A673 (cell line): ENCODE results near the gene IPMK. TPM values are rescaled to one million over a fixed set of nuclear protein-coding genes. Genes with fewer than 3 reads are reported as not detected.
A peak's percentile ranks its signal among the peaks of the same experiment; 100 is the strongest.

Source experiments
- BruUV-seq: library from RNA; stranded (reverse); fragments of 400-500 nt; replicated peaks from 2 replicates; lab custom pipeline; 2021; lab: Mats Ljungman, UMichigan
- CTCF ChIA-PET: fragments of 300-600 bp; sonication (Branson Sonifier 250); formaldehyde crosslinking; loops from one replicate; lab custom pipeline; 2022; ENCODE audit warnings: antibody characterized with exemption; lab: Charles Lee
- POLR2A ChIA-PET: fragments of 300-600 bp; sonication (Branson Sonifier 250); formaldehyde crosslinking; loops from one replicate; lab custom pipeline; 2022; ENCODE audit warnings: antibody characterized with exemption; ENCODE audit not compliant: low non-redundant PET; lab: Charles Lee
- DNase-seq: peaks from one replicate; pipeline ENCODE4 v3.0.0-alpha.2; 2015; ENCODE audit warnings: low spot score
- H3K27ac ChIP-seq: fragments of 200-600 bp; sonication (generic); 2 replicates; pipeline ENCODE4 v1.5.1; 2016; ENCODE audit warnings: mixed run types, low read depth, mild to moderate bottlenecking, mixed read lengths, antibody characterized with exemption, low read length; ENCODE audit not compliant: poor library complexity, severe bottlenecking
- H3K27me3 ChIP-seq: fragments of 200-600 bp; sonication (generic); replicated peaks from 2 replicates; pipeline ENCODE4 v1.6.1; 2017; ENCODE audit warnings: mixed run types, low read depth, mild to moderate bottlenecking, mixed read lengths, antibody characterized with exemption, low read length; ENCODE audit not compliant: insufficient read depth, poor library complexity
- H3K36me3 ChIP-seq: fragments of 200-600 bp; sonication (generic); 2 replicates; pipeline ENCODE4 v1.6.1; 2016; ENCODE audit warnings: mixed run types, mild to moderate bottlenecking, mixed read lengths, antibody characterized with exemption, low read length; ENCODE audit not compliant: insufficient read depth, poor library complexity, severe bottlenecking
- H3K4me1 ChIP-seq: fragments of 200-600 bp; sonication (generic); 2 replicates; pipeline ENCODE4 v1.6.1; 2017; ENCODE audit warnings: mixed run types, mild to moderate bottlenecking, mixed read lengths, antibody characterized with exemption, low read length; ENCODE audit not compliant: insufficient read depth, poor library complexity, severe bottlenecking
- H3K4me3 ChIP-seq: fragments of 200-600 bp; sonication (generic); 2 replicates; pipeline ENCODE4 v1.5.1; 2016; ENCODE audit warnings: low read depth, mixed run types, mild to moderate bottlenecking, mixed read lengths, low read length; ENCODE audit not compliant: poor library complexity, severe bottlenecking
- H3K9me3 ChIP-seq: fragments of 200-600 bp; sonication (generic); 2 replicates; pipeline ENCODE4 v1.6.1; 2016; ENCODE audit warnings: mixed run types, low read depth, mild to moderate bottlenecking, mixed read lengths, antibody characterized with exemption, low read length; ENCODE audit not compliant: poor library complexity, severe bottlenecking
- CTCF ChIP-seq: fragments of 300-800, 200-600 bp; sonication (generic); conservative IDR thresholded peaks from 2 replicates; pipeline ENCODE4 v1.5.1; 2017; ENCODE audit warnings: low read depth, mild to moderate bottlenecking, antibody characterized with exemption, low read length, moderate library complexity, mixed read lengths
- EZH2 ChIP-seq: fragments of 200-600 bp; sonication (generic); IDR thresholded peaks from 2 replicates; pipeline ENCODE4 v1.6.1; 2017; ENCODE audit warnings: borderline replicate concordance, low read depth, mild to moderate bottlenecking, mixed read lengths, antibody characterized with exemption, low read length; ENCODE audit not compliant: poor library complexity, severe bottlenecking
- intact Hi-C: fragments of 100-400 bp; cut with micrococcal nuclease; formaldehyde crosslinking; loops from one replicate; pipeline ENCODE4 v1.10.0; 2022; ENCODE audit not compliant: unreplicated experiment
- total RNA-seq: library from RNA; stranded (reverse); gene quantifications from 2 replicates; pipeline ENCODE4 v1.2.3, GENCODE V29; 2021

IPMK gene
- total RNA-seq, 1 experiment from 2014 or later: 8.2 TPM

- BruUV-seq: no TSS peak
- no peaks in the 10 kb centered on the region for H3K9me3 ChIP-seq
- POLR2A ChIA-PET: interaction anchor here (0.6 kb wide), 1 partner anchor 113 kb away, joined by 7 read pairs; no protein-coding TSS in a partner anchor
- intact Hi-C loops: no loop called here
- CTCF ChIA-PET: interaction anchor here (0.8 kb wide), 1 partner anchor 113 kb away, joined by 4 read pairs; no protein-coding TSS in a partner anchor
- DNase-seq: no peak
- no peaks in the 10 kb centered on the region for H3K27me3 ChIP-seq
- TF ChIP-seq CTCF (no peak), EZH2 (no peak)
- H3K36me3 ChIP-seq: no peaks in the 10 kb centered on the region
- H3K4me1 ChIP-seq: no peaks in the 10 kb centered on the region
- no peak overlapping the region for H3K4me3 ChIP-seq
- no peak overlapping the region for H3K27ac ChIP-seq
Measured at GRCh38 chr10:58178811-58179210, 88.9 kb downstream of the IPMK start.

- Histone ChIP-seq H3K27ac (no peak overlapping the region), H3K9me3 (no peaks in the 10 kb centered on the region), H3K4me1 (no peaks in the 10 kb centered on the region), H3K36me3 (no peaks in the 10 kb centered on the region), H3K27me3 (no peaks in the 10 kb centered on the region), H3K4me3 (no peak overlapping the region)
- intact Hi-C loops: loop anchor here (1.0 to 2.0 kb wide), 2 partner anchors 114 to 207 kb away; partner anchors contain the start of gene TFAM
- no TSS peak for BruUV-seq
- TF ChIP-seq EZH2 (no peak), CTCF (peak; percentile 65)
- DNase-seq: peak; percentile 46
- ChIA-PET POLR2A (no interaction called here), CTCF (interaction anchor here (1.6 kb wide), 1 partner anchor 114 kb away, joined by 6 read pairs; no protein-coding TSS in a partner anchor)
Measured at GRCh38 chr10:58177362-58177947, 90.2 kb downstream of the IPMK start.

- no peaks in the 10 kb centered on the region for H3K36me3 ChIP-seq
- no peaks in the 10 kb centered on the region for H3K9me3 ChIP-seq
- BruUV-seq: no TSS peak
- no peak for DNase-seq
- ChIA-PET POLR2A (no interaction called here), CTCF (interaction anchor here (1.6 kb wide), 1 partner anchor 115 kb away, joined by 6 read pairs; no protein-coding TSS in a partner anchor)
- intact Hi-C loops: loop anchor here (2.0 kb wide), 1 partner anchor 209 kb away; the partner anchor contains the start of gene TFAM
- peaks cover 8% of the 10 kb centered on the region for H3K4me1 ChIP-seq
- H3K4me3 ChIP-seq: no peak overlapping the region
- H3K27ac ChIP-seq: no peak overlapping the region
- no peaks in the 10 kb centered on the region for H3K27me3 ChIP-seq
- TF ChIP-seq EZH2: no peak
- no peak for TF ChIP-seq CTCF
Measured at GRCh38 chr10:58175990-58176900, 91.4 kb downstream of the IPMK start.
